Measurements from ENCODE around the gene ADAMTSL4. TPM values are rescaled to one million over a fixed set of nuclear protein-coding genes. Genes with fewer than 3 reads are reported as not detected.

The ADAMTSL4 gene
- total RNA-seq: 10 to 100 TPM; 14.6 to 36.0 (median 24.3) TPM
- polyA plus RNA-seq: 10 to 100 TPM in 1 of 3 donors, 1 to 10 TPM in 2; 2.1 to 14.0 (median 4.8) TPM

- peak; percentile 86 for DNase-seq
- Histone ChIP-seq H3K4me3 (peak within 1 kb of the TSS; percentile 46 to 66 (median 56)), H3K9me3 (no peaks in the 10 kb centered on the region), H3K27ac (peak within 1 kb of the TSS; percentile 82 to 91 (median 88)), H3K27me3 (no peaks in the 10 kb centered on the region), H3K4me1 (peaks cover 0 to 60% (median 44%) of the 10 kb centered on the region in 4 donors), H3K36me3 (no peaks in the 10 kb centered on the region)
- peak in 2 of 4 donors; percentile 34 to 39 for TF ChIP-seq POLR2AphosphoS5 (IDR thresholded peaks at IDR 0.05)
- TF ChIP-seq POLR2A (IDR thresholded peaks at IDR 0.05): no peak
- 0% methylated on average over 91 of the region's 91 CpGs for WGBS, 2 donors
- intact Hi-C loops (cut with DNase I): no loop called here
Measured at GRCh38 chr1:150548632-150549495, at the start of gene ADAMTSL4. Gene ADAMTSL4, plus strand, starts transcription at chr1:150549408. Its CDS starts 2,881 bp downstream, at chr1:150552289.

GRCh38 chr1:150505431-150505830 is 43.8 kb upstream of the ADAMTSL4 start:
- H3K9me3 ChIP-seq: no peaks in the 10 kb centered on the region
- WGBS, 2 donors: 88 to 90% methylated on average over 6 of the region's 6 CpGs
- no peaks in the 10 kb centered on the region for H3K27me3 ChIP-seq
- H3K4me1 ChIP-seq: peaks cover 0 to 6% (median 2%) of the 10 kb centered on the region in 4 donors
- no peak overlapping the region for H3K27ac ChIP-seq
- peaks cover 0 to 52% (median 17%) of the 10 kb centered on the region in 4 donors for H3K36me3 ChIP-seq
- DNase-seq: no peak
- TF ChIP-seq POLR2A (IDR thresholded peaks at IDR 0.05): no peak
- no peak for TF ChIP-seq POLR2AphosphoS5 (IDR thresholded peaks at IDR 0.05)
- no peak for TF ChIP-seq CTCF (IDR thresholded peaks at IDR 0.05)
- no peak for TF ChIP-seq EP300 (IDR thresholded peaks at IDR 0.05)
- no peak overlapping the region for H3K4me3 ChIP-seq
- intact Hi-C loops (cut with DNase I): no loop called here

GRCh38 chr1:150507912-150508864 is 41.0 kb upstream of the ADAMTSL4 start, which contains the start of gene ECM1:
Gene ECM1, plus strand, starts transcription at chr1:150508109. Its CDS starts 101 bp downstream, at chr1:150508210.
- Histone ChIP-seq H3K27me3 (no peaks in the 10 kb centered on the region), H3K9me3 (no peaks in the 10 kb centered on the region), H3K36me3 (peaks cover 0 to 33% (median 17%) of the 10 kb centered on the region in 4 donors), H3K27ac (peak within 1 kb of the TSS; percentile 41 to 73 (median 66)), H3K4me3 (peak within 1 kb of the TSS in 3 of 4 donors; percentile 18 to 31 (median 31)), H3K4me1 (peaks cover 0 to 6% (median 2%) of the 10 kb centered on the region in 4 donors)
- intact Hi-C loops (cut with DNase I): no loop called here
- peak; percentile 87 for DNase-seq
- WGBS, 2 donors: 46 to 63% methylated on average over 7 of the region's 7 CpGs
- no peak for TF ChIP-seq EP300 (IDR thresholded peaks at IDR 0.05)
- no peak for TF ChIP-seq POLR2A (IDR thresholded peaks at IDR 0.05)
- no peak for TF ChIP-seq CTCF (IDR thresholded peaks at IDR 0.05)
- peak; percentile 15 to 44 (median 36) for TF ChIP-seq POLR2AphosphoS5 (IDR thresholded peaks at IDR 0.05)

GRCh38 chr1:150508982-150509381 is 40.2 kb upstream of the ADAMTSL4 start:
- peaks cover 0 to 32% (median 17%) of the 10 kb centered on the region in 4 donors for H3K36me3 ChIP-seq
- peak overlapping the region in 2 of 4 donors; percentile 69 to 73 for H3K27ac ChIP-seq
- H3K4me1 ChIP-seq: peaks cover 0 to 6% (median 2%) of the 10 kb centered on the region in 4 donors
- TF ChIP-seq CTCF (IDR thresholded peaks at IDR 0.05) (no peak), EP300 (IDR thresholded peaks at IDR 0.05) (no peak), POLR2A (IDR thresholded peaks at IDR 0.05) (no peak)
- no peaks in the 10 kb centered on the region for H3K9me3 ChIP-seq
- H3K27me3 ChIP-seq: no peaks in the 10 kb centered on the region
- H3K4me3 ChIP-seq: peak overlapping the region in 3 of 4 donors; percentile 18 to 31 (median 31)
- DNase-seq: no peak
- WGBS, 2 donors: 73 to 77% methylated on average over 4 of the region's 4 CpGs
- intact Hi-C loops (cut with DNase I): no loop called here

Measured in sigmoid colon (tissue), 7 donors.